ENCODE measurements around the gene MEIS2. TPM values are rescaled to one million over a fixed set of nuclear protein-coding genes. Genes with fewer than 3 reads are reported as not detected.

The MEIS2 gene
- total RNA-seq, 1 donor from 2014 or later: 58.5 TPM

DNA sequence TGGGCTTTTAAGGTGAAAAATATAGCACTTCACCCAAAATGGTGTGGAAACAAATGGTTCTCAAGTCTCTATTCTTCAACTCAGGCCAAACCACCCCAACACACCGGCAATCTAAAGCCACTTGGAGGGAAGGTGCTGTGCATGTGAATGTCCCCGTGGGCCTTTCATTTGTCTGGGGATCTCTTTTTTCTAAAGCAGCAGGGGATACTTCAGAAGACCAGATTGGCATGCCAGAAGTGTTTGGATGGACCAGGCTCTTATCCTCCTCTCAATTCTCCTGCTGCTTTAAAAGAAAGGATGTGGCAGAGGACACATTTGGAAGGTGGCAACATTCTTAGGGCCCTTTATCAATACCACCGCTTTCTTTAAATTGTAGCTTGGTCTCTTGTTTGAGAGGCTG is 193.1 kb downstream of the MEIS2 start:
- Mint-ChIP-seq H3K4me1 (peaks cover 13% of the 10 kb centered on the region), H3K27me3 (ENCODE audit: low read depth) (peaks cover 5% of the 10 kb centered on the region), H3K9me3 (no peaks in the 10 kb centered on the region), H3K27ac (ENCODE audit: unreplicated experiment) (no peak overlapping the region), H3K36me3 (ENCODE audit: low read depth) (no peaks in the 10 kb centered on the region), H3K4me3 (no peak overlapping the region)
- DNase-seq (ENCODE audit: low read depth, low spot score): no peak
- TF ChIP-seq, protein P1, sequence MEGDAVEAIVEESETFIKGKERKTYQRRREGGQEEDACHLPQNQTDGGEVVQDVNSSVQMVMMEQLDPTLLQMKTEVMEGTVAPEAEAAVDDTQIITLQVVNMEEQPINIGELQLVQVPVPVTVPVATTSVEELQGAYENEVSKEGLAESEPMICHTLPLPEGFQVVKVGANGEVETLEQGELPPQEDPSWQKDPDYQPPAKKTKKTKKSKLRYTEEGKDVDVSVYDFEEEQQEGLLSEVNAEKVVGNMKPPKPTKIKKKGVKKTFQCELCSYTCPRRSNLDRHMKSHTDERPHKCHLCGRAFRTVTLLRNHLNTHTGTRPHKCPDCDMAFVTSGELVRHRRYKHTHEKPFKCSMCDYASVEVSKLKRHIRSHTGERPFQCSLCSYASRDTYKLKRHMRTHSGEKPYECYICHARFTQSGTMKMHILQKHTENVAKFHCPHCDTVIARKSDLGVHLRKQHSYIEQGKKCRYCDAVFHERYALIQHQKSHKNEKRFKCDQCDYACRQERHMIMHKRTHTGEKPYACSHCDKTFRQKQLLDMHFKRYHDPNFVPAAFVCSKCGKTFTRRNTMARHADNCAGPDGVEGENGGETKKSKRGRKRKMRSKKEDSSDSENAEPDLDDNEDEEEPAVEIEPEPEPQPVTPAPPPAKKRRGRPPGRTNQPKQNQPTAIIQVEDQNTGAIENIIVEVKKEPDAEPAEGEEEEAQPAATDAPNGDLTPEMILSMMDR (conservative IDR thresholded peaks at IDR 0.05): no peak

DNA sequence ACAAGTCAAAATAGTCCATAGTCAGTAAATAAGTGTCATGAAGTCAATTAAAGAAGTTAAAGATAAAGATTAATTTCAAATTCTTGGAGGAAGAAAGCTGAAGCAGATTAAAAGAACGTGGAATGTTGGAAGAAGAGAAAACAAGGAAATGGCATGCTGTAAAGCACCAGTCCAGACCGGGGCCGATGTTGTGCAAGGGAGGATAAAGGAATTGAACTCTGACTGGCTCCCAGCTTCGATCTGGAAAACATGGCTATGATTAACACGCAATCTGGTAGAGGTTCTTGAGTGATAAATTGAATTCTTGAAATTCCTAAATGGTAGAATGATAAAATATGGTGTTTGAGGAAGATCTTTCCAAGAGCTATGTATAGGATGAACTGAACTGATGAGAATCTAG is 194.4 kb downstream of the MEIS2 start:
- Mint-ChIP-seq H3K4me3 (no peak overlapping the region), H3K9me3 (no peaks in the 10 kb centered on the region), H3K4me1 (peaks cover 3% of the 10 kb centered on the region), H3K27me3 (ENCODE audit: low read depth) (peaks cover 5% of the 10 kb centered on the region), H3K36me3 (ENCODE audit: low read depth) (no peaks in the 10 kb centered on the region), H3K27ac (ENCODE audit: unreplicated experiment) (no peak overlapping the region)
- TF ChIP-seq, protein P1 (conservative IDR thresholded peaks at IDR 0.05): no peak
- no peak for DNase-seq (ENCODE audit: low read depth, low spot score)

DNA sequence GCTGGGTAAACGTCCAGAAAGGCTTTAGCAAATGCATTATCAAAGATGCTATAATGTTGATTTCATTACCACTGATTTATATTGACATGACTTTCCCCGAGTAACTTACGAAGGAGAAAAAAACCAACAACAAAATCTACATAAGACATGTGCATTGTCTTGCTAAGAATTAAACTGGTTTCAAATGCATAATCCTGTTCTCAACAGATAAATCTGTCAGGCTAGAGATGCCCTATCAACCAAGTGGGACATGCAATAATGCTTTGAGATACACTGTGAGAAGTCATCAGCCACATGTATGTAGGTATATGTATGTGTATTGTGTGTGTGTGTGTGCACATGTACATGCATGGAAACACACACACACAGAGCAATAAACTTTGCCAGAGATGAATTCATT is 195.6 kb downstream of the MEIS2 start:
- no peak for DNase-seq (ENCODE audit: low read depth, low spot score)
- H3K27ac Mint-ChIP-seq (ENCODE audit: unreplicated experiment): no peak overlapping the region
- no peaks in the 10 kb centered on the region for H3K36me3 Mint-ChIP-seq (ENCODE audit: low read depth)
- peaks cover 5% of the 10 kb centered on the region for H3K27me3 Mint-ChIP-seq (ENCODE audit: low read depth)
- TF ChIP-seq, protein P1 (conservative IDR thresholded peaks at IDR 0.05): no peak
- no peak overlapping the region for H3K4me3 Mint-ChIP-seq
- peaks cover 9% of the 10 kb centered on the region for H3K4me1 Mint-ChIP-seq
- no peaks in the 10 kb centered on the region for H3K9me3 Mint-ChIP-seq

DNA sequence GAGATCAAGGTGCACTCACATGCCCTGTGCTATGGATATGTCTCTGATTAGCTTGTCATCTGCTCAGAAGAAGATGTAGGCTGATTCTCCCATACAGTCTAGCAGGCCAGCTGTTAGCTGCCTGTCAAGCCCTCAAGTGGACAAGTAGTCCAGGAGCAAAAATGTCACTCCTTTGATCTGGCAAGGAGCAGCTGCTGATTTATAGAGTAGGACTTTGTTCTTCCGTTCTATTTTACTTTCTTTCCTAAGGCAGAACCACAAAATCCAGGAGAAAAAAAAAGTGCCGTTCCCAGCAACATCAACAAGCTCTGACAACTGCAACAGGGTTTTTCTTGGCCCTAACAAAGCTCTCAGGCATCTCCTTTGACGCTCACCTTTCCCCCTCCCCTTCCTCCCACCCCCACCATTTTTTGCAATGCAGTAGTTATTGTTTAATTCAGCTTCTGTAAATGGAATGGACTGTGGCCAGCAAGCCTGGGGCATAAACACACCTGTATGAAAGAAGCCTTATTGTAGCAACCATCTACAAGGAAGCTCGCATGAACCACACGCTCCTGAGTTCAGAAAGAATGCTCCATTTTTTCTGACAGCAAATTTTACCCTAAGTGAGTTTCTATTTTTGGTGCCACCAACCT is 196.3 kb downstream of the MEIS2 start:
- Mint-ChIP-seq H3K27ac (ENCODE audit: unreplicated experiment) (no peak overlapping the region), H3K36me3 (ENCODE audit: low read depth) (no peaks in the 10 kb centered on the region), H3K9me3 (no peaks in the 10 kb centered on the region), H3K4me3 (no peak overlapping the region), H3K4me1 (peaks cover 14% of the 10 kb centered on the region), H3K27me3 (ENCODE audit: low read depth) (peaks cover 5% of the 10 kb centered on the region)
- TF ChIP-seq, protein P1 (conservative IDR thresholded peaks at IDR 0.05): no peak
- no peak for DNase-seq (ENCODE audit: low read depth, low spot score)

DNA sequence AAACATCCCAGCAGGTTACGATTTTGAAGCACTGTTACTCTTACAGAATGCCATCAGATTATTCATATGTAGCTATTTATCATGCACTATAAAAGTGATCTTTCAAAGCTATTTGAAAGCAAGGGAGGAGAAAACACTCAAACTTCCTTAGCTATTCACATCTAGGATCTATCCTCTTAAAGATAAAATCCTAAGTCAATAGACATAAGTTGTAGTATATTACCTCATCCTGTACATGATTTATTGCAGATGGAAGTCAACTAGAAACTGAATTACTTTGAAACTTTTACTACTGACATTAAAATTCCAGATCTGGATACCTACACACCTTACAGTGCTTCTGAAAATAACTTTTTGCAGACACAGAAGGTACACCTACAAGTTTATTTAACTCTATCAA is 197.2 kb downstream of the MEIS2 start:
- Mint-ChIP-seq H3K4me1 (peaks cover 23% of the 10 kb centered on the region), H3K36me3 (ENCODE audit: low read depth) (no peaks in the 10 kb centered on the region), H3K4me3 (no peak overlapping the region), H3K9me3 (no peaks in the 10 kb centered on the region), H3K27ac (ENCODE audit: unreplicated experiment) (no peak overlapping the region), H3K27me3 (ENCODE audit: low read depth) (peaks cover 5% of the 10 kb centered on the region)
- TF ChIP-seq, protein P1 (conservative IDR thresholded peaks at IDR 0.05): no peak
- DNase-seq (ENCODE audit: low read depth, low spot score): no peak

Data from neural crest cell (in vitro differentiated cells).